ENCODE measurements around the gene PDIA5.
"Not testable (repeated sequence)": the region's sequence is repeated elsewhere in the genome, so short reads cannot be mapped to it uniquely, and the experiment has no call there.

PDIA5 gene

DNA sequence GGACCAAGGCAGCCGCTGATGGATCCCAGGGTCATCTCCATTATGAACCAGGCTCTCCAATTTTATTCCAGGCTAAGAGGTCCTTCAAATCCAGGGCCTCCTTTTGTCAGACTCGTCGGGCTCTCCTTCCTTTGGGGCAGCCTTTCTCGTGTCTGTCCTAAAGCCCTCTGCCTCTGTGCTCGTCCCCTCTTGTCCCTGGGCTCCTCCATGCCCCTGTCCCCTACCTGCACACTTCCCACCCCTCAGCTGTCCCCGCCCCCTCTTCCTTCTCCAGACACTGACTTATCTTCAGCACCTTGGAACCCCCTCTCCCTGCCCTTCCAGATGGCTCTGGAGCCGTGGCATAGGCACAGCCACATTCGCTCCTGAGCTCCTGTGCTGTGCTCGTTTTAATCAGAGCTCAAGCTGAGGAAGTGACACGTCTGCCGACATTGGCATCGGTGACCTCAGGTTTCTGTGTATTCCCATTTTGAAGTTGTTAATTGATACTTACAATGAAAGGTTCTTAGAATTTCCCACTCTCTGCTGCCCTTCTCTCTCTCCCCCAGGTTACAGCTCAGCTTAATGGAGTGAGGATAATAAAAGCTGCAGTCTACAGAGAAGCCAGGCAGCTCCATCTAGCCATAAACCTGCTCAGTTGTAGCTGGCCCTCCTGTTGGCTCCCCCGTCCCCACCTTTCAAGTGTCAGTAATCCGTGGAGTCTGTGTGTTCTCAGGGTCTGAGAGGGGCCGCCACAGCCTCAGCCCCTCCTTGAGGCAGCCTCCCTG, 83.8 kb downstream of the PDIA5 start:
- DNase-seq (ENCODE audit: low read depth), result no peak

DNA sequence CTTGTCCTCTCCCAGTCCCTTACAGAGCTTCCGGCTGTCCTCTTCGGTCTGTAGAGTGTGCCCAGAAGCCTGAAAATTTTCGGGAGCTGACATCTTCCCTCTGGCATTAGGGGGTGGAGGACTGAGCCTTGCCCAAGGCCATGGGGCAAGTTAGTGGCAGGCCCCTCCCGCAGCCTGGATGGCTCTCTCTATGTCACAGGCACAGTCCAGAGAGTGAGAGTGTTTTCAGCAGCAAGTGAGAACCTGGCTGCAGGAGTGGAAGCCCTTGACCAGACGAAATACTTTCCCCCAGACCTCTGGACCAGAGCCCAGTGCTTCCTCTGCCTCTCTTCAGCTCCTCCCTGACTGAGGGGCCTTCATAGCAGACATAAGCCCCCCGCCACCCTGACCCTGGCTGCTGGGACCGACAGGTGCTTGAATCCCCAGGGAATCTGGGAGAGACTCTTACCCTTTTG, 84.5 kb downstream of the PDIA5 start:
- DNase-seq (ENCODE audit: low read depth), result no peak

DNA sequence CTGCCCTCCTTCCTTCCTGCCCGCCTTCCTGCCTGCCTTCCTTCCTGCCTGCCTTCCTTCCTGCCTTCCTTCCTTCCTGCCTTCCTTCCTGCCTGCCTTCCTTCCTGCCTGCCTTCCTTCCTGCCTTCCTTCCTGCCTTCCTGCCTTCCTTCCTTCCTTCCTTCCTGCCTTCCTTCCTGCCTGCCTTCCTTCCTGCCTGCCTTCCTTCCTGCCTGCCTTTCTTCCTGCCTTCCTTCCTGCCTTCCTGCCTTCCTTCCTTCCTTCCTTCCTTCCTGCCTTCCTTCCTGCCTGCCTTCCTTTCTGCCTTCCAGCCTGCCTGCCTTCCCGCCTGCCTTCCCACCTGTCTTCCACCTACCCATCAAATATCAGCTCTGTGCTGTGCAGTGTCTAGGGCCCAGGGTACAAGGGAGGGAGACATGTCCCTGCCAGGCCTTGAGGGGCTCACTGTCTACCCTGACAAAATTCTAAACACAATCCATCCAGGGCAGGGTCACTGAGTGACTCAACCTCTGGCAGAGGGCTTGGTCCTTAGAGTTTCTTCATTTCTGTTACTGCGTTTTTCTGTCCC, 85.1 kb downstream of the PDIA5 start:
- not testable (repeated sequence) for DNase-seq (ENCODE audit: low read depth)

DNA sequence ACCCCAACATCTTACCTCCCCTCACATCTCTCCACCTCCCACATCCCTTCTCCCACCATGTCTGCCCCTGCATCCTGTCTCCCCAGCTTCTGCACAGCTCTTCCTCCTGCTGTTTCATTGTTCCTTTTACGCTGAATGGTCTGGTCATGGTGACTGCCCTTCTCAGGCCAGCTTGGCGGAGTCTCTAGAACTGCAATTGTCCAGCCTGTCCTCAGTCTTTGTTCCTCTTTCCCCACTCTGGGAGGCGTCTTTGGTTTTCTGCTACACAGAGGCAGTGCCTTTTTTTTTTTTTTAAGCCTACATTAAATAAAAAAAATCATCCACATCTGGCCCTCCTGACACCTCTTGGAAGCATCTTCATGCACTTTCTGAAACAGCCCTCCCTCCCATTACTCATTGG, 85.9 kb downstream of the PDIA5 start:
- DNase-seq (ENCODE audit: low read depth), result no peak

DNA sequence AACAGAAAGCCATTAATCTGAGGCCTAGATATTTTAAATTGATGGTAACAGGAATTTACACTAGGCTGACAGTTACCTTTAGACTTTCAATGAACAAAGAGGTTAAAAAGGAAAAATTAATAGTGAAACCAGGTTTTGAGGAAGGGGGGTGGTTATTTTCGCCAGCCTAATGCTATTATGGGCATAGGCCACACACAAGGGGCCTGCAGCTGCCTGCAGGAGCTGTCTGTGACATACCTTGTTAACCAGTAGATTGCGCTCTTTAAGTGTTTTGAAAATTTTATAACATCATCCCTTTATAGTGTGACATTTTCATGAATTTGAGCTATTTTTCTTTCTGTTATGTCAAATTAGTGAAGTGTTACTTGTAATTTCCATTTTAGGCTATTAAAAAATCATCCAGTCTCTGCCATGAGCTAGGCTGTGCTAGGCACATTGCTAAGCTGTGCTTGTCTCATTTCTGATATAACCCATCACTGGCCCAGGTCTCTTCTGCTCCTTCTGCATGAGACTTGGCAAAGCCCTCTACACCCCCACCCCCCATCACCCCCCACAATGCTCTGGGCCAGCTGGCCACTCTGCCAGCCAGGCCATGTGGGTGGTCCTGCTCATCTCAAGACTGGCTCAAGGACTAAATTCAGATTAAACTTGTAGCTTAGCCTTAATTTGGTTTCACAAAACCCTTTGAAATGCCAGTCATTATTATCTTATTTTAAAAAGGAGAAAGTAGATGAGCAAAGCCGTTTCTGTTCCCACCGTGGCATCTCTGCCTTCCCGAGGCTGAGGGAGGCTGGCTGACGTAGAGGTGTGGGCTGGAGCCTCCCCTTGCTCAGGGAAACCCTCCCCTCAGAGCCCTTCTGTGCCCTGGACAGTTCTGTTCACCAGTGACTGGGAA, 86.5 kb downstream of the PDIA5 start:
- no peak for DNase-seq (ENCODE audit: low read depth)

DNA sequence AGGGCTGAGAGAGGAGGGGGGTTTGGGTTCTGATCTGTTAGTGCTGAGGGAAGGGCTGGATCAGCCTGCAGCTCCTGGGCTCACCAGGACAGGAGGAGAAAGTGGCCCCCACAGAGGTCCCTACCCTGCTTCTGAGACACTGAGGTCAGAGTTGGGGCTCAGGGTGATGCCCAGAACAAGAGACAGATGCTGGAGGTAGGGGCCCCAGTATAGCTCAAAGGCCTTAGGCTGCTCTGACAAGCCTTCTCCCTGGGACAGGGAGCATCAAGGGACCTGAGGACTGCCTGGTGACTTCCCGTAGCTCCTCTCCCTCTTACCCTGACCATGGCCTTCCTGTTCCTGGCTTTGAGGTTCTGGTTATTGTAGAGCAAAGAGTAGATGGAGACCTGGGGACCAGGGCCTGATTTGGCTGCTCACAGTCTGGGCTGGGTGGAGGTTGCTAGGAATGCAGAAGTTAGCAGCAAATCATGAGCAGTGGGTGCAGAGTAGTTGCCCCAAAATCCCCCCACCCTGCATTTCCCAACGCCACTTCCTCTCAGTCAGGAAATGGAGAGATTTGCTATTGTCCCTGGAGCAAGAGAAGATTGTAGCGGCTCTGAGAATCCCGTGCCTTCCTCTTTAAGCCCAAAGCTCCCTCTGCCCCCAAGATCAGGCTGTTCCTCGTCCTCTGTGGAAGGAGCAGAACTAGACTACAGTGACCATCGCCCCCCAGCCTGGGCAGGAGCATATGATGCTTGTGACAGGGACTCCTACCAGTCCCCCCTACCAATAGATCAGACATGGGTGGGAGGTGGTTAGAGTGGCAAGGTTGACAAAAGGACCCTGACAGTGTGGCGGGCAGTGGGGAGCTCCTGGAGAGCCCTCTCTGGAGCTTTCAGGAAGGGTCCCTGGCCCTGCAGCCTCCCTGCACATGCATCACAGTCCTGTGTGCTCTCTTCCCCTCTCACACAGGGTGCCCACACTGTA, 87.5 kb downstream of the PDIA5 start:
- no peak for DNase-seq (ENCODE audit: low read depth)

DNA sequence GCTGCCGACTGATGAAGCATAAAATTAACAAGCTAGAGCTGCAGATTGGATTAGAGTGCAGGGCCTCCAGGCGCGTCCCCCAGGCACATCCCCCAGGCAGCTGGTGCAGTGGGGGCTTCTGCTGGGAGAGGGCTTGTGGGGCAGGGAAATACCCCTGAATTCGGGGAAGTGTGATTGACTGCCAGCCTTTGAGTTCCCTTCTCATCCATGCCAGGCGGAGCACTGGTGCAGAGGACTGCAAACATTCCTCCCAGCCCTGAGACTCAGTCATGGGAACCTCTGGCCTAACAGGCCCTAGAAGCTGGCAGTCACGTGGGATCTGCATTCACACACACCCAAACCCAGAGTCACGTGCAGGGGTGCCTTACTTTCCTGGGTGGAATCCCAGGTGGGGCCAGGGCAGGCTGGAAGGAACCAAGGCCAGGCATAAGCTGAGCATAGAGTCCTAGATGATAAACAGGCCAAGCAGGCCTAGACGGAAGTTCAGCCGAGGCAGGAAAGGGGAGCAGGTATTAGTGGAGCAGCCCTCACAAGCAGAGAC, 88.7 kb downstream of the PDIA5 start:
- DNase-seq (ENCODE audit: low read depth), result no peak

DNA sequence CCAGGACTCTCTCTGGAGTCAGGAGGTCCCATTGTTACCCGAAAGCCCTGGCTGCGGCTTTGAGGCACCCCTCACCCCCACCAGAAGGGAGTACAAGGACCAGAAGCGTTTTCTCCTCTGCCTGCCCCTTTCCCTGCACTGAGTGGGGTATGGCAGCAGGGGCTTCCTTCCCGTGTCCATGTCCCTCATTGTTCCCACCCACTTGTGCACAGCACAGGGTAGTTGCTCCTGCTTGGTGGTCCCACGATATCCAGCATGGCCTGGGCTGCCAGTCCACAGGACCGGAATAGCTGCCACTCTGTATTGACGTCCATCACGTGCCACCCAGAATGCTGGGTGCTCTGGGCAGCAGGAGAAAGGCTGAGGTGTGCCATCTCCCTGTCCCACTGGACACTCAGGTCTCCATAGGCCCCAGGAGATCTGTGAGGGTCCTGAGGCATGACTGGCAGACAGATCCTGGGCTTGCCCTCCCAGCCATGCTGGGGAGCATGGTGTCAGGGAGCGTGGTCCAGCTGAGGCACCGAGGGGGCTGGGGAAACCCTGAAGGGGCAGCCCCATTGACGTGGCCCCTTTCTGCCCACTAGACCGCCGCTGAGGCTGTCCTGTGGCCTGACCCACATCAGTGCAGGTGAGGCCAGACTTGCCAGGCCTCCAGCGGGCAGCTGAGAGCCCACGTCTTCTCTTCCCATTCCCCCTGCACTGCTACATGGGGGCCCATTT, 89.6 kb downstream of the PDIA5 start:
- no peak for DNase-seq (ENCODE audit: low read depth)

DNA sequence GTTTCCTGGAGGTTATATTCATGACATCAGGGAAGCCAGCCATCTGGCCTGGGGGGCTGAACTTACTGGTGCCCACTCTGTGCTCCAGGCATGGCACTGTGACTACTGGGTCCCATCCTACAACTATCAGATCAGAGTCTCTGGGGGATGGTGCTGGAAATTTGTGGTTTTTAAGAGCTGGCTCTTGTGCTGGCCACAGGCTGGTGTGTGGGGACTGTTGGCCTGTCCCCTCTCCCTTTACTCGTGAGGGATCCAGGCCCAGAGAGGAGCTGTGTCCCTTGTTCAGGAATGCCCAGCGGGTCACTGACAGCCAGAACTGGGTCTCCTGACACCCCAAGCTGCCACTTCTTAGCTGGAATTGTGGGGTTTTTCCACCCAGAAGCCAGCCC, 90.4 kb downstream of the PDIA5 start:
- DNase-seq (ENCODE audit: low read depth), result no peak

DNA sequence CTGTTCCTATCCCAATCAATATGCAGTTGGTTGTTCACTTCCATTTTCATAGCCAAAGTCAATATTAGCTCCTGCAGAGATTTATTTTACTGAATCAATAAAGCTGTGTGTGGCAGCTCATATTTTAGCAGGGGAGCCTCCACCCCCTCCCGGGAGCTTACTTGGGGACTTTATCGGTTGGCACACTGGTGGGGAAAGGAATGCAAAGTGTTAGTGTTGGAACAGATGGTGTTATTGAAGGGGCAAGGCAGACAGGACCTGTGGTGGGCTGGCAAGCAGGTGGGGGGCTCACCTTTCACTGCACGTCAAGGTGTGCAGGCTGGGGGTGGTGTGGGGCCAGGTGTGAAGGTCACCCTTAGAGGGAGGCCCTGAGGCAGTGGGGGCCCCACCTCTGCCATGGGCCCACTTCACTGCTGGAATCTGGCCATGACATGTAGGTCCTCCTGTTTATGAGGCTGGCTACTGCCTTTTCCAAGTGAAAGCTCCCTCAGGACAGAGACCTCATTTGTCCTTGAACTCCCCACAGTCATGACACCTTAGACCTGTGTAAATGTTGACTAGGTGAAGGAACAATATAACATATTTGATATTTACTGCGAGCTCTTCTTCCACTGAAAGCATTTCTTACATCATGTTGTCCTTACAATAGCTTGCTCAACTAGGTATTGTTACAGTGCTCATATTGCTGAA, 90.9 kb downstream of the PDIA5 start:
- no peak for DNase-seq (ENCODE audit: low read depth)

DNA sequence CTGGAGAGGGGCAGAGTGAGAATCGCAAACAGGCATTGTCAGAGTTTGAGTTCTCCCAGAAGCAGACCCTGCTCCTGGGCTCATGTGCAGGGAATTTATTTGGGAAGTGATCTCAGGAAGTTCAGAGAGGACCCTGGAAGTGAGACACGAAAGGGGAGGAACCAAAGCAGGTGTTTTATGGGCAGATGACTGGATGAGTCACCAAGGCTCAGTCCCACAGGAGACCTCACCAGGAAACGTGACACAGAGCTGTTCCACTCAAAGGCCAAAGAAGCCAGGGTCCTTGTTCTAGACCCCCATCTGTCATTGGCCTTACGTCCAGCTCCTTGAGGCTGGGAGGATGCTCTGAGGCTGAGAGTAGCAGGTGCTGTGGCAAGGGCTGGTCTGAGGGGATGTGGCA, 91.5 kb downstream of the PDIA5 start:
- no peak for DNase-seq (ENCODE audit: low read depth)

DNA sequence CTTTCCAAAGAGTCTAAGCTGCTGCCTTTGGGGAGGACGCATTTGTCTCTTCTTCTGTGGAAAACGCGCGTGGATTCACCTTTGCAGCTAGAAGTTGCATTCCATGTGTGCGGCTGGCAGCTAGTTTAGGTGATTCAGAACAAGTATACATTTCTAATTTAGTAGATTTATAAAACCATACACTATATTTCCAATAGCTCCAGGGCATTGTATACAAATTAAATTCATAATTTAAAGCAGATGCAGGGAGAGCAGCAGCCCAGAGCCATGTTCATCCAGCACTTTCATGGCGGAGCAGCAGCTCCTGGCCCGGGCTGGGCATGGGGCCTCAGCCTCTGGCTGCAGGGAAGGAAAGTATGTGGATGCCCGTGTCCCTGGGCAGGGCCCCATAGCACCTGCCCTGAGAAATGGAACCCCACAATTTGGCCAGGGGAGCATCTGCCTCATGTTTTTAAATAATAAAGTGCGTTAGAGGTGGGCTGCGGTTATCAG, 92.1 kb downstream of the PDIA5 start:
- no peak for DNase-seq (ENCODE audit: low read depth)

DNA sequence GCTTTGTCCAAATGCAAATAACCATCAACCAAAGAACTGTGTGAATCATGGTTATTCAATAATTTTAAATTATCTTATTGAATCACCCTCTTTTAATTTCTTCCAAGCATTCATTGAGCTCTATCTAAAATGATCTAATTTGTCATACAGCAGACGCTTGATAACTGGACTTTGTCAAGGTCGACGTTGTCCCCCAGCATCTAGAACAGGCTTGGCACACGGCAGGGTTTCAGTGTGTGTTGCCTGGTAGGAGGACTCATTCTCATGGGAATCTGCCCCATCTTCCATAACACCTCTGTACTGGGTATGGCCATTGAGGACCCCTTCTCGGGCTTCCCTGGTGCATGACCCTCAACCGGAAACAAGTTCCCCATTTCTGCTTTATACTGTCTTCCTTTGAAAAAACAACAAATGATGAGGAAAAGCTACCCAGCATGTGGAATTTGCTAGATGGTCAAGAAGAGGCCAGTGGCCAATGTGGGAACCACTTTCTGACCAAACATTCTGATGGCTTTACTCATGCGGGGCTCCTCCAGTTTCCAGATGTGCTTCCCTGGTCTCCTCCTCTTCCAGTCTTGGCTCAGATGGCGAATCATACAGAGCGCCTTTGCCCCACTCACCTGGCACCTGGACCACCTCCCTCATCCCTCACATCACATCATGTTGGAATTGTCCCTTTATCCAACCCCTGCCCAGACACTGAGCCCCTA, 93.3 kb downstream of the PDIA5 start:
- peak; percentile 56 for DNase-seq (ENCODE audit: low read depth)

DNA sequence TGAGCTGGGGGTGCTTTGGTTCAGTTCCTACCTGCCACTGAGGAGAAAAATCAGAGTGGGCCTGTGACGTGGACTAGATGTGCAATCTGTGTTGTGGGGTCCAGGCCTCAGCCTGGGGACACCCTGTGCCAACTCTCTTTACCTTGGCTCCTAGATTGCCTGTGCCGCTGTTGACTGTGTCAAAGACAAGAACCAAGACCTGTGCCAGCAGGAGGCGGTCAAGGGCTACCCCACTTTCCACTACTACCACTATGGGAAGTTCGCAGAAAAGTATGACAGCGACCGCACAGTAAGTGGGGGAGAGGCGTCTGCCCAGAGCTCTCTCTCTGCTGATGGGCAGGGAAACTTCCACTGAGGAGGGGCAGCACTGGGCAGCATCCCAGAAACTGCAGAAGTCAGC, 94.3 kb downstream of the PDIA5 start:
- no peak for DNase-seq (ENCODE audit: low read depth)

DNA sequence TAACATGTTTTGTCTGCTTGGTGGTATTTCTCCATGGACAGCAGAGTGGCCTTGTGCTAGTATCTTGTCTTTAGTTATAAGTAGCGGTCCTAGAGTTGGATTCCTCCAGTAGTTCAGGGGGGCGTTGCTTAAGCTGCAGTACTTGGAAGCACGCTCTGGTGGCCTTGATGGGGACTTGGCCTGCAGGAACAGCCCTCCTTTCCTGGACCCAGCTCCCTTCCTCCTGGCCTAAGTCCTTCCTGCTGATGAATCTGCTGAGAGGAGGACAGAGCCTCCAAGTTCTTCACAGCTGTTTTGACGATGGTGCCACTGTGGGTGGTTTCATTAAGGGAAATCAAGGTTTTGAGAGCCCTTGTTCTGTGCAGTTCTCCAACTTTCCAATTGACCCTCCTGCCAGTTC, 96.3 kb downstream of the PDIA5 start:
- no peak for DNase-seq (ENCODE audit: low read depth)

DNA sequence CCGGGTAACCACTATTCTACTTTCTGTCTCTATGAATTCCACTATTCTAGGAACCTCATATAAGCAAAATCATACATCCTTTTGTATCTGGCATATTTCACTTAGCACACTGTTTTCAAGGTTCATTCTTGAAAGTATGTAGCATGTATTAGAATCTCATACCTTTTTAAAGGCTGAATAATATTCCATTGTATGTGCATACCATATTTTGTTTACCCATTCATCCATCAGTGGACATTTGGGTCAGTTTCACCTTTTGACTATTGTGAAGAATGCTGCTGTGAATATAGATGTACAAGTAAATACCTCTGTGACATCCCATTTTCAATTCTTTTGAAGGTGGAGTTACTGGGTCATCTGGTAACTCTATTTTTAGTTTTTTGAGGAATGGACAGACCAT, 98.3 kb downstream of the PDIA5 start:
- DNase-seq (ENCODE audit: low read depth), result no peak

DNA sequence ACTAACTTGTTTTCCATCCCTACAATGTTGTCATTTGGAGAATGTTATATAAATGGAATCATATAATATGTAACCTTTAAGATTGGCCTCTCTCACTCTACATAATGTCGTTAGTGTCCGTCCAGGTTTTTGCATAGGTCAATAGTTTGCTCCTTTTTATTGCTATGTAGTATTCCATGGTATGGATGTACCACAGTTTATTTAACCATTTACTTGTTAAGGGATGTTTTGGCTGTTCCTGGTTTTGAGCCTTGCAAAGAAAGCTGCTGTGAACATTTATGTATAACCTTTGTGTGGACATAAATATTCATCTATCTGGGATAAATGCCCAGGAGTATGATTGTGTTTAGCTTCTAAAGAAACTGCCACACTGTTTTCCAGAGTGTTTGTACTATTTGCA, 100.9 kb downstream of the PDIA5 start:
- DNase-seq (ENCODE audit: low read depth), result no peak

DNA sequence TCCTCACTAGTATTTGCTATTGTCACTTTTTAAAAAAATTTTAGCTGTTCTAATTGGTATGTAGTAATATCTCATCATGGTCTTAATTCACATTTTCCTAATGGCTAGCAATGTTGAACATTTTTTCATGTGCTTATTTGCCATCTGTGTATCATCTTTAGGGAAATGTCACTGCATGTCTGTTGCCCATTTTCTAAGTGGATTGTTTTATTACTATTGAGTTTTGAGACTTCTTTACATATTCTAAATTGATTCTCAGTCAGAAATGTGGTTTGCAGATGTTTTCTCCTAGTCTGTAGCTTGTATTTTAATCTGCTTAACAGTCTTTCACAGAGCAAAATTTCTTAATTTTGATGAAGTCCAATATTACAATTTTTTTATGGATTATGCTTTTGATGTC, 101.3 kb downstream of the PDIA5 start:
- no peak for DNase-seq (ENCODE audit: low read depth)

DNA sequence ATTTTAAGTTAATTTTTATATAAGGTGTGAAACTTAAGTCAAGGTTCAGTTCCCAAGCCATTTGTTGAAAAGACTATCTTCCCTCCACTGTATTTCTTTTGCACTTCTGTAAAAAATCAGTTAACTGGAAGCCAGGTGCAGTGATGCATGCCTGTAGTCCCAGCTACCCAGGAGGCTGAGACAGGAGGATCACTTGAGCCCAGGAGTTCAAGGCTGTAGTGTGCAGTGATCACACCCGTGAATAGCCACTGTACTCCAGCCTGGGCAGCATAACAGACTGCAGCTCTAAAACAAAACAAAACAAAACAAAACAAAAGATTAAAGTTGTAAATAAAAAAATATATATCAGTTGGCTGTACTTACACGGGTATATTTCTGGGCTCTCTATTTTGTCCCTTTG, 101.8 kb downstream of the PDIA5 start:
- DNase-seq (ENCODE audit: low read depth), result no peak

Data from EH (cell line).